GM19023 (cell line): Measurements from ENCODE around the gene CNP.

Experiments
- ATAC-seq: cut with Tn5 transposase; IDR thresholded peaks from one replicate; pipeline ENCODE4 v1.9.1; 2021; ENCODE audit warnings: mild to moderate bottlenecking, moderate library complexity; ENCODE audit not compliant: unreplicated experiment

Gene CNP

GRCh38 chr17:41972571-41973407 is 6.2 kb downstream of the CNP start:
- peak; percentile 58 for ATAC-seq

GRCh38 chr17:41973408-41973811 is 6.8 kb downstream of the CNP start:
- ATAC-seq = no peak

- no peak for ATAC-seq
Measured at GRCh38 chr17:41974031-41974430, 7.4 kb downstream of the CNP start.

- ATAC-seq = no peak
Measured at GRCh38 chr17:41974658-41975057, 8.1 kb downstream of the CNP start.

GRCh38 chr17:41975099-41976083 is 8.8 kb downstream of the CNP start:
- no peak for ATAC-seq

- ATAC-seq = no peak
Measured at GRCh38 chr17:41976142-41976768, 9.7 kb downstream of the CNP start.

GRCh38 chr17:41977991-41978390 is 11.4 kb downstream of the CNP start:
- ATAC-seq = no peak

GRCh38 chr17:41982026-41982760 is 15.6 kb downstream of the CNP start:
- no peak for ATAC-seq

- ATAC-seq = no peak
Measured at GRCh38 chr17:41984454-41984853, 17.9 kb downstream of the CNP start.

- no peak for ATAC-seq
Measured at GRCh38 chr17:41985919-41986318, 19.3 kb downstream of the CNP start.

- no peak for ATAC-seq
Measured at GRCh38 chr17:41986634-41987033, 20.0 kb downstream of the CNP start.

- no peak for ATAC-seq
Measured at GRCh38 chr17:41987642-41988041, 21.0 kb downstream of the CNP start.

GRCh38 chr17:41988418-41988817 is 21.8 kb downstream of the CNP start:
- ATAC-seq = no peak

GRCh38 chr17:41989702-41990419 is 23.3 kb downstream of the CNP start:
- ATAC-seq = no peak

GRCh38 chr17:41992576-41992975 is 26.0 kb downstream of the CNP start:
- ATAC-seq = no peak

- ATAC-seq = no peak
Measured at GRCh38 chr17:41996855-41997164, 30.2 kb downstream of the CNP start.

GRCh38 chr17:41998497-41998896 is 31.9 kb downstream of the CNP start:
- no peak for ATAC-seq

- ATAC-seq = no peak
Measured at GRCh38 chr17:42000413-42001133, 34.0 kb downstream of the CNP start.

GRCh38 chr17:42001729-42002128 is 35.1 kb downstream of the CNP start:
- ATAC-seq = no peak
